IMR-90 (cell line): Measurements from ENCODE around the gene SPEM1. TPM values are rescaled to one million over a fixed set of nuclear protein-coding genes. Genes with fewer than 3 reads are reported as not detected.

Experiments
- ATAC-seq: fragments of 200-7000 bp; cut with Tn5 transposase; 2 replicates; pipeline ENCODE4 v1.9.1; 2020; ENCODE audit warnings: low read depth, mild to moderate bottlenecking, moderate library complexity
- BruUV-seq: library from RNA; stranded (reverse); fragments of 400-500 nt; replicated peaks from 2 replicates; lab custom pipeline; 2021; lab: Mats Ljungman, UMichigan
- CTCF ChIA-PET: fragments of 300-600 bp; formaldehyde crosslinking; extraction: SDS; loops from one replicate; lab custom pipeline; 2021; ENCODE audit warnings: antibody characterized with exemption; lab: Yijun Ruan, JAX
- POLR2A ChIA-PET: fragments of 300-600 bp; sonication (Branson Sonifier 250); formaldehyde crosslinking; loops from one replicate; lab custom pipeline; 2022; ENCODE audit warnings: antibody characterized with exemption; ENCODE audit not compliant: unreplicated experiment; lab: Charles Lee
- DNase-seq: peaks from one replicate; pipeline ENCODE4 v3.0.0; 2013
- H2AFZ ChIP-seq: replicated peaks from 2 replicates; pipeline ENCODE3; 2013; ENCODE audit warnings: low read length, mild to moderate bottlenecking; ENCODE audit not compliant: poor library complexity
- H2AK5ac ChIP-seq: 2 replicates; pipeline ENCODE4 v1.6.1; 2013; ENCODE audit warnings: low read depth, low read length, inconsistent platforms
- H2AK9ac ChIP-seq: replicated peaks from 2 replicates; pipeline ENCODE3; 2013; ENCODE audit warnings: mild to moderate bottlenecking, low read depth, low read length, moderate library complexity; ENCODE audit not compliant: poor library complexity
- H2BK120ac ChIP-seq: 2 replicates; pipeline ENCODE4 v1.6.1; 2013; ENCODE audit warnings: low read depth, low read length, inconsistent platforms
- H2BK15ac ChIP-seq: 3 replicates; pipeline ENCODE4 v1.6.1; 2013; ENCODE audit warnings: low read depth, low read length, inconsistent platforms
- H2BK20ac ChIP-seq: 2 replicates; pipeline ENCODE4 v1.6.1; 2013; ENCODE audit warnings: low read depth, mild to moderate bottlenecking, inconsistent platforms, low read length, moderate library complexity
- H2BK5ac ChIP-seq: 2 replicates; pipeline ENCODE4 v1.6.1; 2013; ENCODE audit warnings: mild to moderate bottlenecking, low read depth, low read length, inconsistent platforms; ENCODE audit not compliant: poor library complexity, severe bottlenecking
- H3K14ac ChIP-seq: replicated peaks from 2 replicates; pipeline ENCODE4 v1.6.1; 2013; ENCODE audit warnings: low read depth, low read length, inconsistent platforms
- H3K18ac ChIP-seq: 2 replicates; pipeline ENCODE4 v1.6.1; 2013; ENCODE audit warnings: low read depth, low read length, control low read depth
- H3K23ac ChIP-seq: 2 replicates; pipeline ENCODE4 v1.6.1; 2013; ENCODE audit warnings: low read depth, low read length, inconsistent platforms
- H3K27ac ChIP-seq: 2 replicates; pipeline ENCODE4 v1.5.1; 2013; ENCODE audit warnings: mild to moderate bottlenecking, control low read depth, low read length; ENCODE audit not compliant: insufficient read depth
- H3K27me3 ChIP-seq: 2 replicates; pipeline ENCODE4 v1.6.1; 2013; ENCODE audit warnings: low read length; ENCODE audit not compliant: control insufficient read depth, insufficient read depth
- H3K36me3 ChIP-seq: 2 replicates; pipeline ENCODE4 v1.6.1; 2013; ENCODE audit warnings: low read length, mixed read lengths; ENCODE audit not compliant: control insufficient read depth, insufficient read depth
- H3K4ac ChIP-seq: 2 replicates; pipeline ENCODE4 v1.6.1; 2013; ENCODE audit warnings: low read depth, low read length, inconsistent platforms
- H3K4me1 ChIP-seq: 2 replicates; pipeline ENCODE4 v1.6.1; 2013; ENCODE audit warnings: low read length, mixed read lengths; ENCODE audit not compliant: control insufficient read depth, insufficient read depth
- H3K4me2 ChIP-seq: 2 replicates; pipeline ENCODE4 v1.6.1; 2013; ENCODE audit warnings: low read depth, mild to moderate bottlenecking, control low read depth, low read length, moderate library complexity
- H3K4me3 ChIP-seq: 2 replicates; pipeline ENCODE4 v1.5.1; 2013; ENCODE audit warnings: low read depth, mild to moderate bottlenecking, control low read depth, low read length, moderate library complexity; ENCODE audit not compliant: insufficient read depth
- H3K56ac ChIP-seq: 2 replicates; pipeline ENCODE4 v1.6.1; 2013; ENCODE audit warnings: low read length, inconsistent platforms; ENCODE audit not compliant: insufficient read depth; ENCODE audit errors: extremely low read depth
- H3K79me1 ChIP-seq, 2 experiments: 2 replicates each; pipeline ENCODE4 v1.6.1; 2013; ENCODE audit warnings: low read length in 2 of 2, inconsistent platforms in 1 of 2, low read depth in 1 of 2
- H3K9ac ChIP-seq: 2 replicates; pipeline ENCODE4 v1.6.1; 2013; ENCODE audit warnings: low read depth, low read length, control low read depth
- H3K9me1 ChIP-seq: 2 replicates; pipeline ENCODE4 v1.6.1; 2013; ENCODE audit warnings: low read length, inconsistent platforms; ENCODE audit not compliant: insufficient read depth
- H3K9me3 ChIP-seq: 2 replicates; pipeline ENCODE4 v1.6.1; 2013; ENCODE audit warnings: low read length; ENCODE audit not compliant: control insufficient read depth, insufficient read depth
- H4K20me1 ChIP-seq: 2 replicates; pipeline ENCODE4 v1.6.1; 2013; ENCODE audit warnings: low read length, inconsistent platforms; ENCODE audit not compliant: insufficient read depth
- H4K5ac ChIP-seq: 2 replicates; pipeline ENCODE4 v1.6.1; 2013; ENCODE audit warnings: mild to moderate bottlenecking, low read depth, low read length, control low read depth
- H4K8ac ChIP-seq, 2 experiments: 2 replicates each; pipeline ENCODE4 v1.6.1; 2013; ENCODE audit warnings: low read depth in 2 of 2, low read length in 2 of 2, control low read depth in 1 of 2, inconsistent platforms in 1 of 2
- H4K91ac ChIP-seq: 2 replicates; pipeline ENCODE4 v1.6.1; 2013; ENCODE audit warnings: low read depth, low read length, inconsistent platforms; ENCODE audit not compliant: insufficient read depth
- CEBPB ChIP-seq: IDR thresholded peaks from 2 replicates; pipeline ENCODE4 v1.6.1; 2012; ENCODE audit warnings: low read depth, low read length, improper control_type of control experiment
- MAZ ChIP-seq: IDR thresholded peaks from 2 replicates; pipeline ENCODE4 v1.6.1; 2012; ENCODE audit warnings: low read depth, mild to moderate bottlenecking, low read length, improper control_type of control experiment, moderate library complexity, borderline replicate concordance
- WGBS, 2 experiments: methylation state at CpG; one replicate each; pipeline versions ENCODE4 v1.1.5 to v1.1.7; 2013; ENCODE audit warnings: missing lambda C conversion rate in 2 of 2; ENCODE audit not compliant: insufficient read length in 1 of 2; ENCODE audit errors: extremely low coverage in 2 of 2; 5-methylcytosine and 5-hydroxymethylcytosine counted together
- dilution Hi-C: fragments of 300-500 bp; cut with HindIII; formaldehyde crosslinking; loops from one replicate; pipeline ENCODE4 v1.14.3; 2018; ENCODE audit warnings: low sequenced_read_pairs; ENCODE audit not compliant: unreplicated experiment
- in situ Hi-C: fragments of 300-500 bp; cut with MboI; formaldehyde crosslinking; loops from 3 replicates; pipeline ENCODE4 v1.14.3; 2019; ENCODE audit warnings: low sequenced_read_pairs, inconsistent platforms, mixed read lengths
- intact Hi-C: fragments of 100-400 bp; cut with micrococcal nuclease; formaldehyde crosslinking; loops from 2 replicates; pipeline ENCODE4 v1.10.0; 2022
- polyA plus RNA-seq, 3 experiments: library from polyadenylated mRNA; depleted of rRNA; stranded (reverse); fragments of >200 nt; gene quantifications; 2 replicates each; pipeline ENCODE4 v1.2.3, GENCODE V29; 2012; ENCODE audit warnings: low replicate concordance in 1 of 3
- total RNA-seq: library from RNA; depleted of rRNA; stranded (reverse); fragments of >200 nt; gene quantifications from 2 replicates; pipeline ENCODE4 v1.2.3, GENCODE V29; 2012
- TF ChIP-seq, protein P1 (sequence below): fragments of 150-350 bp; IDR thresholded peaks from 2 replicates; pipeline ENCODE4 v1.6.1; 2017; ENCODE audit warnings: mild to moderate bottlenecking, antibody characterized with exemption, low read length, low read depth

Gene SPEM1
- total and polyA plus RNA-seq, 2 of the 4 experiments (the other 2 are of a cell fraction): not detected

- no peak for TF ChIP-seq CEBPB
Observed at GRCh38 chr17:7444682-7445618, 24.8 kb downstream of the SPEM1 start, which contains the start of gene CHRNB1 (continued).

- in situ Hi-C loops: no loop called here
Observed at GRCh38 chr17:7445619-7445968, 25.5 kb downstream of the SPEM1 start.

More at GRCh38 chr17:7445619-7445968, 25.5 kb downstream of the SPEM1 start:
- Histone ChIP-seq H4K91ac (no peak overlapping the region), H3K4me3 (peak overlapping the region; percentile 32), H3K14ac (no peak overlapping the region), H4K8ac (peak overlapping the region in 1 of 2 experiments; percentile 36; a peak in 1 of 4 replicates), H3K27ac (no peak overlapping the region), H3K9ac (no peak overlapping the region), H2BK5ac (no peak overlapping the region), H2AK9ac (no peak overlapping the region), H3K23ac (no peak overlapping the region), H4K5ac (no peak overlapping the region), H3K9me3 (no peaks in the 10 kb centered on the region), H3K4me1 (peaks cover 17% of the 10 kb centered on the region), H3K9me1 (0 out of 2 replicates have a peak, but pooled peaks cover 8% of the 10 kb centered on the region), H3K36me3 (no peaks in the 10 kb centered on the region), H2AFZ (peak overlapping the region; percentile 91), H3K27me3 (peaks cover 31% of the 10 kb centered on the region), H3K18ac (no peak overlapping the region), H3K56ac (no peak overlapping the region), H4K20me1 (0 out of 2 replicates have a peak, but pooled peaks cover 1% of the 10 kb centered on the region), H3K79me1 (no peaks in the 10 kb centered on the region), H2BK20ac (no peak overlapping the region), H3K4me2 (peak overlapping the region; percentile 81), H2BK120ac (no peak overlapping the region), H2AK5ac (0 out of 2 replicates have a peak overlapping the region, but pooled peaks have one; percentile 45), H2BK15ac (no peak overlapping the region; the same call in 2 of the 3 replicates), H3K4ac (no peak overlapping the region)
- CTCF ChIA-PET: interaction anchor here (0.6 to 1.4 kb wide), 2 partner anchors 9 to 14 kb away, joined by 3 to 6 read pairs; no protein-coding TSS in a partner anchor
- no TSS peak for BruUV-seq
- DNase-seq: no peak
- intact Hi-C loops: no loop called here
- POLR2A ChIA-PET: no interaction called here
- no peak for TF ChIP-seq MAZ
- TF ChIP-seq, protein P1, sequence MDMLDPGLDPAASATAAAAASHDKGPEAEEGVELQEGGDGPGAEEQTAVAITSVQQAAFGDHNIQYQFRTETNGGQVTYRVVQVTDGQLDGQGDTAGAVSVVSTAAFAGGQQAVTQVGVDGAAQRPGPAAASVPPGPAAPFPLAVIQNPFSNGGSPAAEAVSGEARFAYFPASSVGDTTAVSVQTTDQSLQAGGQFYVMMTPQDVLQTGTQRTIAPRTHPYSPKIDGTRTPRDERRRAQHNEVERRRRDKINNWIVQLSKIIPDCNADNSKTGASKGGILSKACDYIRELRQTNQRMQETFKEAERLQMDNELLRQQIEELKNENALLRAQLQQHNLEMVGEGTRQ: no peak
- peak; percentile 3 for ATAC-seq
- WGBS, 2 experiments: 10% methylated on average over 2 of the region's 16 CpGs; no CpG with 5 or more reads in 1 of the 2 experiments
- dilution Hi-C loops: no loop called here
